ENCODE results near the gene UPF3A.
"Not testable (repeated sequence)": the region's sequence is repeated elsewhere in the genome, so short reads cannot be mapped to it uniquely, and the experiment has no call there.

The UPF3A gene

DNA sequence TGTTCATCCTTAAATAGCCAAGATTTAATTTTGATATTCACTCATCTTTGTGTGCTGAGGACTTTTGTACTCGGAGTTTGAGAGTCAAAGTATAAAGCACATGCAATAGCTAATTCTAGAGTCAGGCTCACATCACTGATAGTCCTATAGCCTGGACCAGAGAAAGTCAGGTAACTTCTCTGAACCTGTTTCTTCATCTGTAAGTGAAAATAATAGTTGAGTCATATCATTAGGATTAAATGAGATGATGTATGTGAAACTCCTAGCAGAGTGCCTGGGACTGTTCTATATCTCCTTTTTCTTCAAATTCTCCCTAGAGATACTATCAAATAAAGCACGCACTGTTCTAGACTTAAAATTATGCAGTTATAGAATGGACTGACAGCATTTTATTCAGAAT lies 41.9 kb downstream of the UPF3A start:
- CTCF ChIA-PET: no interaction called here
- no peak overlapping the region for H3K27ac Mint-ChIP-seq
- H3K9me3 Mint-ChIP-seq: no peaks in the 10 kb centered on the region
- DNase-seq: no peak
- peaks cover 35% of the 10 kb centered on the region for H3K4me1 Mint-ChIP-seq
- peaks cover 65% of the 10 kb centered on the region for H3K36me3 Mint-ChIP-seq
- H3K4me3 Mint-ChIP-seq: no peak overlapping the region
- no peaks in the 10 kb centered on the region for H3K27me3 Mint-ChIP-seq

DNA sequence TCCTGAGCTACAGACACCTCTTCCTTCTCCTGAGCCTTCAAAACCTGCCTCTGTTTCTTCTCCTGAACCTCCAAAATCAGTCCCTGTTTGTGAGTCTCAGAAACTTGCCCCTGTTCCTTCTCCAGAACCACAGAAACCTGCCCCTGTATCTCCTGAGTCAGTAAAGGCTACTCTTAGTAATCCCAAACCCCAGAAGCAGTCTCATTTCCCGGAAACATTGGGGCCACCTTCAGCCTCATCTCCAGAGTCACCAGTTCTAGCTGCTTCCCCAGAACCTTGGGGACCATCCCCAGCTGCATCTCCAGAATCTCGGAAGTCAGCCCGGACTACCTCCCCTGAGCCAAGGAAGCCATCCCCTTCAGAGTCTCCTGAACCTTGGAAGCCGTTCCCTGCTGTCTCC lies 42.9 kb downstream of the UPF3A start:
- H3K36me3 Mint-ChIP-seq: peaks cover 65% of the 10 kb centered on the region
- no peak overlapping the region for H3K4me3 Mint-ChIP-seq
- no peak for DNase-seq
- no peaks in the 10 kb centered on the region for H3K9me3 Mint-ChIP-seq
- no peak overlapping the region for H3K27ac Mint-ChIP-seq
- peaks cover 25% of the 10 kb centered on the region for H3K4me1 Mint-ChIP-seq
- CTCF ChIA-PET: no interaction called here
- no peaks in the 10 kb centered on the region for H3K27me3 Mint-ChIP-seq

DNA sequence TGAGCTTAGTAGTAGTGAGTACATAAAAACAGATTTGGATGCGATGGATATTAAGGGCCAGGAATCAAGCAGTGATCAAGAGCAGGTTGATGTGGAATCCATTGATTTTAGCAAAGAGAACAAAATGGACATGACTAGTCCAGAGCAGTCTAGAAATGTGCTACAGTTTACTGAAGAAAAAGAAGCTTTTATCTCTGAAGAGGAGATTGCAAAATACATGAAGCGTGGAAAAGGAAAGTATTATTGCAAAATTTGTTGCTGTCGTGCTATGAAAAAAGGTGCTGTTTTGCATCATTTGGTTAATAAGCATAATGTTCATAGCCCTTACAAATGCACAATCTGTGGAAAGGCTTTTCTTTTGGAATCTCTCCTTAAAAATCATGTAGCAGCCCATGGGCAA lies 44.3 kb downstream of the UPF3A start:
- no peak for DNase-seq
- Mint-ChIP-seq H3K27me3 (no peaks in the 10 kb centered on the region), H3K4me1 (peaks cover 14% of the 10 kb centered on the region), H3K36me3 (peaks cover 57% of the 10 kb centered on the region), H3K4me3 (no peak overlapping the region), H3K9me3 (no peaks in the 10 kb centered on the region), H3K27ac (no peak overlapping the region)
- CTCF ChIA-PET: interaction anchor here (0.5 to 1.2 kb wide), 2 partner anchors 9 to 10 kb away, joined by 3 read pairs; no protein-coding TSS in a partner anchor

DNA sequence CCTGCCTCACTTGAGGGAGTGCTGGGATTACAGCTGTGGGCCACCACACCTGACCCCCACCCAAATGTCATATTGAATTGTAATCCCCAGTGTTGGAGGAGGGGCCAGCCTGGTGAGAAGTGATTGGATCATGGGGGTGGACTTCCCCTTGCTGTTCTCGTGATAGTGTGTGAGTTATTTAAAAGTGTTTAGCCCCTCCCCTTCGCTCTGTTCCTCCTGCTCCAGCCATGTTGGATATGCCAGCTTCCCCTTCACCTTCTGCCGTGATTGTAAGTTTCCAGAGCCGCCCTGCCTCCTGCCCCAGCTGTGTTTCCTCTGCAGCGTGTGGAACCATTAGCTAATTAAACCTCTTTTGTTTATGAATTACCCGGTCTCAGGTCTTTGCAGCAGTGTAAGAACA lies 46.6 kb downstream of the UPF3A start:
- Mint-ChIP-seq H3K36me3 (peaks cover 43% of the 10 kb centered on the region), H3K4me1 (peaks cover 12% of the 10 kb centered on the region), H3K27me3 (no peaks in the 10 kb centered on the region), H3K27ac (no peak overlapping the region), H3K4me3 (no peak overlapping the region), H3K9me3 (no peaks in the 10 kb centered on the region)
- DNase-seq: no peak
- CTCF ChIA-PET: interaction anchor here (1.1 kb wide), 1 partner anchor 11 kb away, joined by 3 read pairs; no protein-coding TSS in a partner anchor

DNA sequence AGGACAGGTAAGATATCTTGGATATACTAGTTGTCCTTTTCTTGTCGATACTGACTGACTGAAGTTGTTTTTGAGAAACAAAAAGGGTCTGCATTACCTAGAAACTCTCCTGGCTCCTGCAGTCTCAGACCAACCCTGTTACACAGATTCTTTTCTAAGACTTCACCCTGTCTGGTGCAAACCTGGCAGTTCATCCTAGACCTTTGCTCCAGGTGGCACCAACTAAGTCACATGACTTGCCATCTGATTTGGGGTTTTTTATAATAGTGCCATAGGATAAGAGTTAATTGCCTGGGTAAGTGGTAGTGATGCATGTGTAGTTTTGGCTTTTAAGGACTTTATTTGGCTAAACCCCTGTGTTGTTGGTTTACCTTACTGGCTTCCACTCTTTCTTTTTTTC lies 47.2 kb downstream of the UPF3A start:
- Mint-ChIP-seq H3K27ac (no peak overlapping the region), H3K4me3 (no peak overlapping the region), H3K4me1 (peaks cover 18% of the 10 kb centered on the region), H3K9me3 (no peaks in the 10 kb centered on the region), H3K27me3 (no peaks in the 10 kb centered on the region), H3K36me3 (peaks cover 41% of the 10 kb centered on the region)
- CTCF ChIA-PET: no interaction called here
- DNase-seq: no peak

DNA sequence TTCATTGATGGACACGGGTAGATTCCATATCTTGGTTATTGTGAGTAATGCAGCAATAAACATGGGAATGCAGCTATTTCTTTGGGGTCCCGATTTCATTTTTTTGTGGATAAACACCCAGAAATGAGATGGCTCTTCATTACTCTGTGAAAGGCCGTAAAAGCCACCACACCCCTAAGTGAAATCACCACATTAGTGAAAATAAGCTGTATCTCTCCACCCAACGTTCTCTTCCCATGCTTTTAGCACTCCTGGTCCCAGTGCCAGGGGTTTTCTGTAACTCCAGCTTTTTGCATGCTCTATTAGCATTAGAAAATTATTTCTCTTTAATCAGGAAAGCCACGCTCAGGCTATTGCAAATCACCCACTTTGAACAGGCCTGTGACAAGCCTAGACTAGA lies 48.7 kb downstream of the UPF3A start:
- Mint-ChIP-seq H3K27ac (no peak overlapping the region), H3K4me1 (peaks cover 33% of the 10 kb centered on the region), H3K36me3 (peaks cover 28% of the 10 kb centered on the region), H3K27me3 (no peaks in the 10 kb centered on the region), H3K9me3 (no peaks in the 10 kb centered on the region), H3K4me3 (no peak overlapping the region)
- CTCF ChIA-PET: no interaction called here
- no peak for DNase-seq

DNA sequence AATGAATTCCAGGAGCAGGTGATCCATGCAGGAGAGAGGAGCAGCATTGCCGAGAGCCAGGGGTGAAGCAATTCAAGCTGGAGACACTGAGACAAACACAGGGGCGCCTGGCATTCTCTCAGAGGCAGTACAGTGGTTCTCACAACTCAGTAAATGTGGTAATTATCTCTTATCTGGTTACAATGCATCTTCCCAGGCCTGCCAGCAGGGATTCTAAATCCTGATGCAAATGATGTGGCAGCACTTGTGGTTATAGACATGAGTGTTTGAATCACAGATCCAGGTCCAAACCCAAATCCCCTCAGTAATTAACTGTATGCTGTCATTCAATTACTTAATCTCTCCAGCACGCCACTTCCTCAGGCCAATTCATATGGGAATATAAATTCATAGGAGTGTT lies 52.5 kb downstream of the UPF3A start:
- CTCF ChIA-PET, H3K4me3 Mint-ChIP-seq, H3K9me3 Mint-ChIP-seq, H3K27ac Mint-ChIP-seq, H3K27me3 Mint-ChIP-seq, H3K36me3 Mint-ChIP-seq, DNase-seq: not testable (repeated sequence)
- peaks cover 24% of the 10 kb centered on the region for H3K4me1 Mint-ChIP-seq

DNA sequence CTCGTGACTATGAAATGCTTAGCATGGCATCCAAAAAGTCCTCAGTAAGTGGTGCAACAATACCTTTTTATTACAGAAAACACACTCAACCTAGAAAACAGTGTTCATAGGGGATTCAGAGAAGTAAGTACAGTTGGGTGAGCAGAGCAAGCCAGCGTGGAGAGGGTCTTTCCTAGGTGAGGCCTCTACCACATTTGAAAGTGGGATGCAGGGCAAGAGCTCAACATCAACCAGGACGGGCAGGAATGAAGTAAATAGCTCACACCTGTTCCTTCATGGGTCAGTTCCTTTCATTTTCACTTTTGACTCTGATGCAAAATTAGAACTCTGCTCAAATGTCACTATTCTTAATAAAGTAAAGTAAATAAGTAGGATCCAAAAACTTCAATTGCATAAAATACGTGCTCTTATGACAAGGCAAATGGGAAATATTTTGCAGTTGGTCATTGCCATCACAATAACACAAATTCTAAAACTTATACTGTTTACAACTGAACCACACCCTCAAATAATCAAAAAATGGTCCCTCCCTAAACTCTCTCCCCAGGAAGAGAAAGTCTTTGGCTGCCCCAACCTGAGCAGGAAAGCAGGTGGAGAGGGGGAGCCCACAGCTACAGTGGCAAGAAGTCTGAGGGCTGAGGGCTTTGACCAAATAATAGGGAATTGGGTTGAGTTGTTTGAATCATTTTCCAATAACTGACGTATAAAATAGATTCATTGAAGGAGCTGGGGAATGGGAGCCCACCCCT lies 53.1 kb downstream of the UPF3A start:
- Mint-ChIP-seq H3K36me3 (peaks cover 4% of the 10 kb centered on the region), H3K27me3 (peaks cover 13% of the 10 kb centered on the region), H3K4me3 (no peak overlapping the region), H3K27ac (peak overlapping the region; percentile 12), H3K4me1 (peaks cover 24% of the 10 kb centered on the region), H3K9me3 (no peaks in the 10 kb centered on the region)
- no peak for DNase-seq
- CTCF ChIA-PET: interaction anchor here (1.1 kb wide), 1 partner anchor 9 kb away, joined by 3 read pairs; no protein-coding TSS in a partner anchor

DNA sequence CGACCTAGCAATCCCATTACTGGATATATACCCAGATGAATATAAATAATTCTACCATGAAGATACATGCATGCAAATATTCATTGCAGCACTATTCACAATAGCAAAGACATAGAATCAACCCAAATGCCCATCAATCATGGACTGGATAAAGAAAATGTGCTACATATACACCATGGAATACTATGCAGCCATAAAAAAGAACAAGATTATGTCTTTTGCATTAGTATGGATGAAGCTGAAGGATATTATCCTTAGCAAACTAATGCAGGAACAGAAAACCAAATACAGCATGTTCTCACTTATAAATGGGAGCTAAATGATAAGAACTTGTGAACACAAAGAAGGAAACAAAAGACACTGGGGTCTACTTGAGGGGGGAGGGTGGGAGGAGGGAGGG lies 55.1 kb downstream of the UPF3A start:
- peaks cover 28% of the 10 kb centered on the region for H3K27me3 Mint-ChIP-seq
- H3K4me1 Mint-ChIP-seq: peaks cover 32% of the 10 kb centered on the region
- DNase-seq, H3K9me3 Mint-ChIP-seq, H3K27ac Mint-ChIP-seq, H3K36me3 Mint-ChIP-seq, CTCF ChIA-PET, H3K4me3 Mint-ChIP-seq: not testable (repeated sequence)

DNA sequence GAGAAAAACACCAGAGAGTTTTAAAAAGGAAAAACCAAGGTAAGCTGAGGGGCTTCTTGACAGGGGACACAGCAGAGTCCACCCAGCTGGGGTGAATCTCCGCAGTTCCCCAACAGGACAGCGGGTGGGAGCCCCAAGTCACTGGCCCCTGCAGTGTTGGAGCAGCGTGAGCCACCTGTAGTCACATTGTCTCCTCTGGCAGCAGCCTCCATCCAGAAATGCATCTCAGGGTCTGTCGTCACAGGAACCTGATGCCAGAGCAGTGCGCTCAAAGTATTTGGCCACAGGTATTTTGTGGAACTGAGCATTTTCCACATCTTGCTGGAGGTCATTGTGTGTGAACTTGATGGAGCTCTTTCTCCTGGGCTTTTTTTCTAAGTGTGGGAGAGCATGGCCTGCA lies 57.6 kb downstream of the UPF3A start:
- no peaks in the 10 kb centered on the region for H3K9me3 Mint-ChIP-seq
- no peak overlapping the region for H3K4me3 Mint-ChIP-seq
- peaks cover 43% of the 10 kb centered on the region for H3K27me3 Mint-ChIP-seq
- no peak overlapping the region for H3K27ac Mint-ChIP-seq
- CTCF ChIA-PET: interaction anchor here (1.4 kb wide), 1 partner anchor 11 kb away, joined by 3 read pairs; no protein-coding TSS in a partner anchor
- H3K36me3 Mint-ChIP-seq: no peaks in the 10 kb centered on the region
- no peak for DNase-seq
- H3K4me1 Mint-ChIP-seq: peaks cover 21% of the 10 kb centered on the region

DNA sequence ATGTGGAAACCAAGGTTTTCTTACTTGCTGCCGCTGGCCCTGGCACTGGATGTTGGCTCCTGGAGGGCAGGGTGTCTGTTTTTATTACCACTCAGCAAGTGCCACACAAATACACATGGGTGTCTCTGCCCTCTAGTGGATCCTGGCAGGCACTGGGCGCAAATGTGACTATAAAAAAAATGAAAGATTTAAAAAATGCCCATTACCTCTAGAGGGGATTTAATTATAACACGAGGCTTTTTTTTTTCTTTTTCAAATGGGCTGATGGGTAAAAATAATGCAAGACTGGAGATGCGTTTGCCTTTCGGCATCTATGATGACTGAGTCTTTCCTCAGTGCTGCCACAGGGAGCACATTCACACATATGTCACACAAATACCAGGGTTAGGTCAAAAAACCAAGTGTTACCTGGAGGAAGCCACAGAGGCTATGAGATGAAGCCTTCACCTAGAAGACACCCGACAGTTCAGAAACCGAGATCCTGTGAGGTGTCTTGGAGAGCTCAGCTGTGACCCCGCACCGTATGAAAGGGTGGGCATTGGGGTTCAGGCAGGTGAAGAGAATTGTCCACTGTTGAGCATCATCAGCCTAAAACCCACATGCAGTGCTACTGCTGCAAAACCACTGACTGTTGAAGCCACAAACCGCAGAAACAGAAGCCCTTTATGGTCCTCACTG lies 58.6 kb downstream of the UPF3A start:
- CTCF ChIA-PET: interaction anchor here (1.1 to 1.4 kb wide), 3 partner anchors 10 to 59 kb away, joined by 3 to 4 read pairs (median 3); no protein-coding TSS in a partner anchor
- Mint-ChIP-seq H3K9me3 (no peaks in the 10 kb centered on the region), H3K27ac (no peak overlapping the region), H3K4me3 (no peak overlapping the region), H3K27me3 (peaks cover 49% of the 10 kb centered on the region), H3K4me1 (peaks cover 11% of the 10 kb centered on the region), H3K36me3 (no peaks in the 10 kb centered on the region)
- DNase-seq: peak; percentile 64

DNA sequence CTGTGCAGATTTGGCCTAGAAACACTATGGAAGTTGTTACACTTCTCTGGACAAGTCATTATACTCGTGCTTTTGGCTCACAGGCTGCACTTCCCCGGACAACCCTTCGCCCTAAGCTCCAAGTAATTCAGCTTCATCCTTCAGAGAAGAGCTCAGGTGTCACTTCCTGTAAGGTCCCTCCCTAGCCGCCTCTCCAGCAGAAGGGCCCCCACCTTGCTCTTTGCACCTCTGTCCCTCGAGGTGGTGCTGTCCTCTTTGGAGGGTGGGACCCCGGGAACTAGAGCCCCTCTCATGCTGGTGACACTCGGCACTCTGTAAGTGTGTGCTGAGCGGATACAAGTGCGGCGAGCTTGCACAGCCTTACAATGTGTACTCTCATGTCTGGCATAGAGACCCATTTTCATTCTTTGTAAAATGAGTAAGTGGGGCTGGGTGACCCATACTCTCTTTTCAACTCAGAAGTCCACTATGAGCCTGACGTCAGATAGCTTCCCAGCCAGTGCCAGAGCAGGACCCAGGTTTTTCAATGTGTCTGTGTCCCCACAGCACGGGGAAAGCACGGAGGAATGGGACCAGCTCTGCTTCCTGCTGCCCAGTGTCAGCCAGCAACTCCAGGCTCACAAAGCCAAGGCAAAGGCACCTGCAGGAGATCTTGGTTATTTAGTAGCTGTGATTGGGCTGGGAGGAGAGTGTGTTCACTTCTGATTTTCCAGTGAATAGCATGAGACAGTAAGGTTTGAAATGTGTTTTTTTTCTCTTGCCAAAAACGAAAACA lies 59.8 kb downstream of the UPF3A start:
- Mint-ChIP-seq H3K27ac (no peak overlapping the region), H3K36me3 (no peaks in the 10 kb centered on the region), H3K4me3 (no peak overlapping the region), H3K4me1 (peaks cover 9% of the 10 kb centered on the region), H3K9me3 (no peaks in the 10 kb centered on the region), H3K27me3 (peaks cover 55% of the 10 kb centered on the region)
- CTCF ChIA-PET: interaction anchor here (0.8 to 1.8 kb wide), 5 partner anchors 9 to 230 kb away, joined by 3 to 4 read pairs (median 3); no protein-coding TSS in a partner anchor
- no peak for DNase-seq

DNA sequence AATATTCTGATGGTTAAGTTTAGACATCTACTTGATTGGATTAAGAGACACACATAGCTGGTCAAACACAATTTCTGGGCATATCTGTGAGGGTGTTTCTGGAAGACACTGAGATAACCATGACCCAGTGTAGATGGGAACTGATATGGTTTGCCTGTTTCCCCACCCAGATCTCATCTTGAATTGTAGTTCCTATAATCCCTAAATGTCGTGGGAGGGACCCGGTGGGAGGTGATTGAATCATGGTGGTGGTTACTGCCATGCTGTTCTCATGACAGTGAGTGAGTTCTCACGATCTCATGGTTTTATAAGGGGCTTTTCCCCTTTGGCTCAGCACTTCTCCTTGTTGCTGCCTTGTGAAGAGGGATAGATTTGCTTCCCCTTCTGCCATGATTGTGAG lies 65.9 kb downstream of the UPF3A start:
- H3K4me3 Mint-ChIP-seq, CTCF ChIA-PET: not testable (repeated sequence)
- peaks cover 54% of the 10 kb centered on the region for H3K27me3 Mint-ChIP-seq

DNA sequence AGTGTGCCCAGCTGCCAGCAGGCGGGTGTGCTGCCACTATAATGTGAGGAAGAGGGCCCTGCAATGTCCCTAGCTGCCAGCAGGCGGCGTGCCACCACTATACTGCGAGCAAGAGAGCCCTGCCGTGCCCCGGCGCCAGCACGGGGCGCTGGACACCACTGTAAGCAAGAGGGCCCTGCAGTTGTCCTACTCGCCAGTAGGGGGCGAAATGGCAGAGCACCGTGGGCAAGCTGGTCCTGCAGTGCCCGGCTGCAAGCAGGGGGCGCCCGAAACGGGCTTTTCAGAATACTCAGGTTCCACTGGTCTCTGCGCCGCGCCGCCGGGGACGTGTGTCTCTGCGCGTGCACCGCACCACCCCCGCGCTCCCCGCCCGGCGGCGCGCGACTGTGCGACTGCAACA lies 71.4 kb downstream of the UPF3A start:
- H3K9me3 Mint-ChIP-seq, H3K36me3 Mint-ChIP-seq, DNase-seq, H3K27ac Mint-ChIP-seq, CTCF ChIA-PET, H3K4me3 Mint-ChIP-seq, H3K4me1 Mint-ChIP-seq: not testable (repeated sequence)
- peaks cover 31% of the 10 kb centered on the region for H3K27me3 Mint-ChIP-seq

More for the DNA sequence above, 65.9 kb downstream of the UPF3A start:
- not testable (repeated sequence) for H3K9me3 Mint-ChIP-seq, DNase-seq, H3K4me1 Mint-ChIP-seq, H3K27ac Mint-ChIP-seq, H3K36me3 Mint-ChIP-seq

Data from activated naive CD4-positive, alpha-beta T cell treated with anti-CD3 and anti-CD28 coated beads, Interleukin-2, amount 10 ng/mL, durations not matched to agents 7 days and 5 days (primary cell).